Measurements from ENCODE around the gene ADNP.

- no peak for TF ChIP-seq SP1 (CRISPR knock-in tag; conservative IDR thresholded peaks at IDR 0.05)
- TF ChIP-seq AFF4 (CRISPR knock-in tag; IDR thresholded peaks at IDR 0.05; ENCODE audit: borderline replicate concordance), result no peak
- TF ChIP-seq FOXP4 (CRISPR knock-in tag; IDR thresholded peaks at IDR 0.05), result no peak
- TF ChIP-seq ZSCAN18 (CRISPR knock-in tag; IDR thresholded peaks at IDR 0.05), result no peak
- TF ChIP-seq ESRRA (CRISPR knock-in tag; IDR thresholded peaks at IDR 0.05; ENCODE audit: borderline replicate concordance), result no peak
- TF ChIP-seq ELF4 (CRISPR knock-in tag; IDR thresholded peaks at IDR 0.05; ENCODE audit: low read depth), result no peak
- TF ChIP-seq CTCF (IDR thresholded peaks at IDR 0.05), result no peak
- TF ChIP-seq ZBTB43 (CRISPR knock-in tag; IDR thresholded peaks at IDR 0.05), result no peak
- TF ChIP-seq ZBTB21 (CRISPR knock-in tag; IDR thresholded peaks at IDR 0.05; ENCODE audit: borderline replicate concordance), result no peak
- TF ChIP-seq TEAD4 (CRISPR knock-in tag; IDR thresholded peaks at IDR 0.05), result no peak
- no peak for TF ChIP-seq ZNF416 (CRISPR knock-in tag; IDR thresholded peaks at IDR 0.05)
- no peak for TF ChIP-seq NR2C2 (CRISPR knock-in tag; IDR thresholded peaks at IDR 0.05)
Observed at GRCh38 chr20:50900261-50900660, 31.0 kb downstream of the ADNP start.
